Epithelial cell of esophagus (primary cell): ENCODE measurements around the gene FARP1.

Experiments used
- DNase-seq: peaks from one replicate; pipeline ENCODE4 v3.0.0; 2010; ENCODE audit warnings: low read depth
- H3K4me3 ChIP-seq: 2 replicates; pipeline ENCODE4 v1.5.1; 2011; ENCODE audit warnings: mild to moderate bottlenecking, low read length, control low read depth
- TF ChIP-seq, protein P1 (sequence below): IDR thresholded peaks from 2 replicates; pipeline ENCODE4 v1.5.1; 2011; ENCODE audit warnings: low read depth, mild to moderate bottlenecking, low read length, control low read depth, inconsistent platforms; ENCODE audit not compliant: insufficient read depth; ENCODE audit errors: missing control alignments

The FARP1 gene

DNA sequence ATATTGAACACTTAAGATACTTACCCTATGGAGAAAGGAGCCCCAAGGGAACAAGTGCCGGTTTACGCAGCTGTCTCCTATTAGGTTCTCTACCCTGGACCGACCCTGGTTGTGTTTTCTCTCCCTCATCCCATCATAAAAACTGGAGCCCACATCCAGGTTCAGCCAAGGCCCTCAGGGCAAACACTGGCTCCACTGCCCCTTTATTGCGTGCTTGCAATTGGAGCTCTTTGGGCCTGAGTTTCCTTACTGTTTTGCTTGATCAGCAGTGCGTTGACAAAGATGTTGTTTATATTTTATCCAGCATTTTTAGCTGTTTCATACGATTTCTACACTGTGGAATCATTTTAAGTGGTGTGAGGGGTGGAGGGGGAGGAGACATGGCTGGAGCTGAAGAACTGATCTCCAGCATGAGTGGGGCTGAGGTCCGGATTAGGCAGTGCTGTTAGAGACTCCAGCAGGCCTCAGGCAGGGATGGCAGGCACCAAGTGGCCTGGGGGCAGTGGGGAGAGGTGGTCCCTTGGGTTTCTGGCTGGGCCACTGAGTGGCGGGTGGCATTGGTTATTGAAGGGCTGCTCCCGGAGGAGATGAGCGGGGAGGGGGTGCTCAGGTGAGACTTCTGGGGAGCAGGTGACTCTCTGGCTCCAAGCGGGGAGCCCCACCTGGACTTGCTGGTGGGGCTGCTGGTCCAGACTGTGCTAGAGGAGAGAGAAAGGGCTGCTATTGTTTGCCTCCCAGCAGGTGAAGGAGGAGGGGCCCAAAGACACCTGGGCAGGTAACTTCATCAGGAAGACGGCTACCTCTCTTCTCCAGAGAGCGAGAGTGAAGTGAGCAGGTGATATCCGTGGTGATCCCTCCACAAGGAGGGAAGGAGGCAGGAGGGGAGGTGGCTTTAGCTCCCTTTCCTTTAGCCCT is 96.5 kb downstream of the FARP1 start:
- TF ChIP-seq, protein P1, sequence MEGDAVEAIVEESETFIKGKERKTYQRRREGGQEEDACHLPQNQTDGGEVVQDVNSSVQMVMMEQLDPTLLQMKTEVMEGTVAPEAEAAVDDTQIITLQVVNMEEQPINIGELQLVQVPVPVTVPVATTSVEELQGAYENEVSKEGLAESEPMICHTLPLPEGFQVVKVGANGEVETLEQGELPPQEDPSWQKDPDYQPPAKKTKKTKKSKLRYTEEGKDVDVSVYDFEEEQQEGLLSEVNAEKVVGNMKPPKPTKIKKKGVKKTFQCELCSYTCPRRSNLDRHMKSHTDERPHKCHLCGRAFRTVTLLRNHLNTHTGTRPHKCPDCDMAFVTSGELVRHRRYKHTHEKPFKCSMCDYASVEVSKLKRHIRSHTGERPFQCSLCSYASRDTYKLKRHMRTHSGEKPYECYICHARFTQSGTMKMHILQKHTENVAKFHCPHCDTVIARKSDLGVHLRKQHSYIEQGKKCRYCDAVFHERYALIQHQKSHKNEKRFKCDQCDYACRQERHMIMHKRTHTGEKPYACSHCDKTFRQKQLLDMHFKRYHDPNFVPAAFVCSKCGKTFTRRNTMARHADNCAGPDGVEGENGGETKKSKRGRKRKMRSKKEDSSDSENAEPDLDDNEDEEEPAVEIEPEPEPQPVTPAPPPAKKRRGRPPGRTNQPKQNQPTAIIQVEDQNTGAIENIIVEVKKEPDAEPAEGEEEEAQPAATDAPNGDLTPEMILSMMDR: no peak
- no peak overlapping the region for H3K4me3 ChIP-seq
- DNase-seq: no peak

DNA sequence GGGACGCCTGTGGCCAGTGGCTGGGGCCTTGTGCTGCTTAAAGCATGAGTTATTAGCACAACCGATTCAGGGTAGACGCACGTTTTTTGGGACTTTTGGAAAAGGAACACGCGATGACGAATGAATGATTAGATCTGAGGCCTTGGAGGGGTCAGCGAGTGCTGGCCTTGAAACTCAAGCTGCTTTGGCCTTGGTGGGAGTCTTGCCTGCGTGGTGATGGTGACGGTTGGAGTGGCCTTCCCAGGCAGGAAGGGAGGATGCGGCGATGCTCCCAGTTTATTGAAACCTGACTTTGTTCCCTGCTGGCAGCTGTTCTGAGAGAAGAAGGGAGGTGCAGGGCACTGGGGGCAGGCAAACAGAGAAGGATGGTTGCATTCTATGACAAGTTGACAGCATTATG is 97.2 kb downstream of the FARP1 start:
- H3K4me3 ChIP-seq: no peak overlapping the region
- TF ChIP-seq, protein P1: no peak
- DNase-seq: no peak

DNA sequence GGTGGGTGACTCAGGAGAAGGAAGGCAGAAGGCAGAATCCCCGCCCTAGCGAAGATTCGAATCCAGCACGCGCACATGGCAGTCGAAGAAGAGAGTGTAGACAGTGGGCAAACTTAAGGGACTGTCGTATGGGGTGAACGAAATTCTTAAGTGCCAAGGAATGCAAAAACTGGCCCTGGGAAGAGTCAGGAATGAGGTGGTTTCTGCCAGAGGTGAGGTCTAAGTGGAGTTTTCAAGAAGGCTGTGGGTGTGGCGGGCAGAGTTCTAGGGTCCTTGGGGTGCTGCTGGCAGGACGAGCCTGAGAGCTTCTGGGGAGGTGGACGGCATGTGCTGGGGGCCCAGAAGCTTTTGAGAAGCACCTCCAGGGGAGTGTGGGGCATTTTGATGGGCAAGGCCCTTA is 98.1 kb downstream of the FARP1 start:
- DNase-seq: no peak
- TF ChIP-seq, protein P1: no peak

DNA sequence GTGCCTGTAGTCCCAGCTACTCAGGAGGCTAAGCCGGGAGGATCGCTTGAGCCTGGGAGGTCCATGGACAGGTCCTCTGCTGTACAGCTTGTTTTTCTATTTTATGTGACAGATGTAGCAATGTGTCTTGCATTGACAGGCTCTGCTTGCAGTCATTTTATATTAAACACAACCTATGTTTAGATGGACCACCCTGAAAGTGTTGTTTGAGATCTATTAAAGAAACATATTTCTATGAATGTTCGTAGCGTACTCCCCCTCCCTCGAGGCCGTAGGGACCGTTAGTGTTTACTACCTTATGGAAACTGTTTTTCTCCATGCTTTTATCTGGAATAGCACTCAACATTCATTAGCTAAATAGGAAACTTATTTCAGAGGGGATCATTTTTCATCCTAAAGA is 99.1 kb downstream of the FARP1 start:
- DNase-seq: no peak
- TF ChIP-seq, protein P1: no peak
- H3K4me3 ChIP-seq: no peak overlapping the region

More for the DNA sequence above, 98.1 kb downstream of the FARP1 start:
- H3K4me3 ChIP-seq: no peak overlapping the region

DNA sequence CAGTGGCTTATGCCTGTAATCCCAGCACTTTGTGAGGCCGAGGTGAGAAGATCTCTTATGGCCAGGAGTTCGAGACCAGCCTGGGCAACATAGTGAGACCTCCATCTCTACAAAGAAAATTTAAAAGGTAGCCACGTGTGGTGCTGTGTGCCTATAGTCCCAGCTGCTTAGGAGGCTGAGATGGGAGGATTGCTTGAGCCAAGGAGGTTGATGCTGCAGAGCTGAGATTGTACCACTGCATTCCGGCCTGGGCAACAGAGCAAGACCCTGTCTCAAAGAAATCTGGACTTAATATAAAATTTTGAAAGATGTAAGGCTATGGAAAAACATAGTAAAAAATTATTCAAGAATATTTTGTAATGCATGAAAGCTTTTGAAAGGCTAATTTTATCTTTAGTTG is 99.5 kb downstream of the FARP1 start:
- TF ChIP-seq, protein P1: no peak
- no peak overlapping the region for H3K4me3 ChIP-seq
- no peak for DNase-seq

DNA sequence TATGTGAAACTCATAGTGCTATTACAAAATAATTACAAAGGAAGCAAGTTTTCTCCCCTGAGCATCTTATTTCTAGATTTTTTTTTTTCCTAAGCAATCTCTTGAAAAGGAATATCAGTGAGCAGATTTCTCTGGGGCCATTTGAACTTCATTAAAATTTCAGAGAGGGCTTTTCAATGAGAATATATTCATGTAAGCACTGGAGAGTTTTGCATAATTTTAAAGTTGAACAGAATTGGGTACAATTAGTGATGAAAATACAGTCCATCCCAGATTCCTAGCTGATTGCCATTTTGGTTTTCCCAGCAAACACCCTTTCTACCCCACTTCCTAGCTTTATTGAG is 101.0 kb downstream of the FARP1 start:
- no peak overlapping the region for H3K4me3 ChIP-seq
- no peak for DNase-seq
- TF ChIP-seq, protein P1: no peak
